Bronchial epithelial cell (primary cell): Measurements from ENCODE around the gene PLA2G4A. TPM values are rescaled to one million over a fixed set of nuclear protein-coding genes. Genes with fewer than 3 reads are reported as not detected.

Experiments used
- DNase-seq: peaks from one replicate; pipeline ENCODE4 v3.0.0-alpha.2; 2010; ENCODE audit warnings: low read depth
- FAIRE-seq: peaks from 2 replicates; lab custom pipeline; 2011; peaks lifted over from hg19 to GRCh38; lab: Jason Lieb, UNC
- H3K27me3 ChIP-seq: 2 replicates; pipeline ENCODE4 v1.5.1; 2011; ENCODE audit warnings: low read length; ENCODE audit not compliant: control insufficient read depth, insufficient read depth
- H3K36me3 ChIP-seq: 2 replicates; pipeline ENCODE4 v1.5.1; 2011; ENCODE audit warnings: low read length; ENCODE audit not compliant: control insufficient read depth, insufficient read depth
- H3K4me3 ChIP-seq: 2 replicates; pipeline ENCODE4 v1.5.1; 2011; ENCODE audit warnings: mild to moderate bottlenecking, low read depth, low read length, control low read depth
- total RNA-seq: library from RNA; depleted of rRNA; stranded (reverse); fragments of >200 nt; gene quantifications from 2 replicates; pipeline ENCODE4 v1.2.1, GENCODE V29; 2014
- TF ChIP-seq, protein P1 (sequence below): IDR thresholded peaks from 2 replicates; pipeline ENCODE4 v1.5.1; 2011; ENCODE audit warnings: mild to moderate bottlenecking, moderate library complexity, low read length, control low read depth, inconsistent platforms; ENCODE audit not compliant: insufficient read depth, severe bottlenecking

PLA2G4A gene
- total RNA-seq, 1 donor from 2014 or later = 5.5 TPM

DNA sequence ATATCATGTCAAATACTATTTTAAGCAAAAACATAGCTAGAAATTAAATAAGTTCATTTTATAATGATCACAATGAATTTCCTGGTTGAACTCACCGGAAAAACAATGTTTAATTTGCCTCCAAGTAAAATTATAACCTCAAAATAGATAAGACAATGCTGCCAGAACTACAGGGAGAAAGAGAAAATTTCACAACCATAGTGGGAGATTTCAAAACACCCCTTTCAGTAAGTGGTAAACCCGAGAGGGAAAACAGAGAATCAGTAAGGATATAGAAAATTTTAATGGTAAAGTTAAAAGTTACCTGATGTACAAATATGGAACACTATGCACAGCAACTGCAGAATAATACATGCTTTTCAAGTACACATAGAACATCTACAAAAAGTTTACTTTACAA lies 43.2 kb upstream of the PLA2G4A start:
- no peaks in the 10 kb centered on the region for H3K36me3 ChIP-seq
- H3K4me3 ChIP-seq = no peak overlapping the region
- FAIRE-seq (no peak), DNase-seq (no peak)
- no peaks in the 10 kb centered on the region for H3K27me3 ChIP-seq
- TF ChIP-seq, protein P1, sequence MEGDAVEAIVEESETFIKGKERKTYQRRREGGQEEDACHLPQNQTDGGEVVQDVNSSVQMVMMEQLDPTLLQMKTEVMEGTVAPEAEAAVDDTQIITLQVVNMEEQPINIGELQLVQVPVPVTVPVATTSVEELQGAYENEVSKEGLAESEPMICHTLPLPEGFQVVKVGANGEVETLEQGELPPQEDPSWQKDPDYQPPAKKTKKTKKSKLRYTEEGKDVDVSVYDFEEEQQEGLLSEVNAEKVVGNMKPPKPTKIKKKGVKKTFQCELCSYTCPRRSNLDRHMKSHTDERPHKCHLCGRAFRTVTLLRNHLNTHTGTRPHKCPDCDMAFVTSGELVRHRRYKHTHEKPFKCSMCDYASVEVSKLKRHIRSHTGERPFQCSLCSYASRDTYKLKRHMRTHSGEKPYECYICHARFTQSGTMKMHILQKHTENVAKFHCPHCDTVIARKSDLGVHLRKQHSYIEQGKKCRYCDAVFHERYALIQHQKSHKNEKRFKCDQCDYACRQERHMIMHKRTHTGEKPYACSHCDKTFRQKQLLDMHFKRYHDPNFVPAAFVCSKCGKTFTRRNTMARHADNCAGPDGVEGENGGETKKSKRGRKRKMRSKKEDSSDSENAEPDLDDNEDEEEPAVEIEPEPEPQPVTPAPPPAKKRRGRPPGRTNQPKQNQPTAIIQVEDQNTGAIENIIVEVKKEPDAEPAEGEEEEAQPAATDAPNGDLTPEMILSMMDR = no peak

DNA sequence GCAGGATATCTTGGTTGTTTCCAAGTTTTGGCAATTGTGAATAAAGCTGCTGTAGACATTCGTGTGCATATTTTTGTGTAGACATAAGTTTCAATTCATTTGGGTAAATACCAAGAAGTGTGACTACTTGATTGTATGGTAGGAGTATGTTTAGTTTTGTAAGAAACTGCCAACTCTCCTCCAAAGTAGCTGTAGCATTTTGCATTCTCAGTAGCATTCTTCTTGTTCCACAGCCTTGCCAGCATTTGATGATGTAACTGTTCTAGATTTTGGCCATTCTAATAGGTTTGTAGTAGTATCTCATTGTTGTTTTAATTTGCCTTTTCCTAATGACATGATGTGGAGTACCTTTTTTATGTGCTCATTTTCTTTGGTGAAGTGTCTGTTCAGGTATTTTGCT lies 38.6 kb upstream of the PLA2G4A start:
- Histone ChIP-seq H3K36me3 (no peaks in the 10 kb centered on the region), H3K4me3 (no peak overlapping the region), H3K27me3 (no peaks in the 10 kb centered on the region)
- TF ChIP-seq, protein P1 = no peak
- DNase-seq (no peak), FAIRE-seq (no peak)

DNA sequence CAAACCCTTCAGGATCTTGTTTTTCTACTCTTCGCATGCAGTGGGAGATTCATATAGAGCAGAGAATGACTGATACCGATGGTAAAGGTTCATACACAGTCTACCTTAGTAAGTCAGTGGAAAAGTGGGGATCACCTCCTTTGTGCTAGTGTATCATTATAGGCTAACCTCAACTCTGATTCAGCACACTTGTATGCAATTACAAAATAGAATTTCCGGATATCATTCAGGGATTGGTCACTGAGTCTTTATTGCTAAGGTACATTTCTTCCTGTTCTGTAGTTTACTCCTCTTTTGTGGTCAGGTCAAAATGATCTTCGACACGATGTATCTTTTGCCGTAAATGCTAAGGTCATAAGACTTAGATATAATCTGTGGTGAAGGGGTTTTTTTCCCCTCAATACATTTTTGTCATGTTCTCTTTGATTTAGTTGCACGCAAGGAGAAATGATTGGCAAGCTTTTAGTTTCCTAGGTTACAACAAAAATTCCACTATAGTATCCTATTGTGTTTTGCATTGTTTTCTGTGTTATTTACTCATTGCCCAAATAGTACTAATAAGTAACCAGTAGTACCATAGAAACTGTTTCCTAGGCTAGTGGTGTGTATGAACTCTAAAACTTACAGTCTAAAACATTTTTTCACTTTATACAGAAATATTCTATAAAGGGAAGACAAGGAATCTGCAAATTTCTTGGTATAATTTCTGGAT lies 35.7 kb upstream of the PLA2G4A start:
- no peak for FAIRE-seq
- no peaks in the 10 kb centered on the region for H3K36me3 ChIP-seq
- H3K27me3 ChIP-seq = no peaks in the 10 kb centered on the region
- peak; percentile 80 for DNase-seq
- TF ChIP-seq, protein P1 = no peak
- no peak overlapping the region for H3K4me3 ChIP-seq

- TF ChIP-seq, protein P1 = no peak
- no peaks in the 10 kb centered on the region for H3K27me3 ChIP-seq
- FAIRE-seq = no peak
Observed at GRCh38 chr1:186793582-186793927, 35.2 kb upstream of the PLA2G4A start.

GRCh38 chr1:186798960-186799688 lies 29.6 kb upstream of the PLA2G4A start:
- TF ChIP-seq, protein P1 = no peak
- H3K36me3 ChIP-seq = no peaks in the 10 kb centered on the region
- no peak overlapping the region for H3K4me3 ChIP-seq
- DNase-seq = peak; percentile 21
- no peaks in the 10 kb centered on the region for H3K27me3 ChIP-seq
- no peak for FAIRE-seq

More at GRCh38 chr1:186793582-186793927, 35.2 kb upstream of the PLA2G4A start:
- Histone ChIP-seq H3K4me3 (no peak overlapping the region), H3K36me3 (no peaks in the 10 kb centered on the region)
- DNase-seq = no peak
